Lower leg skin (tissue), 4 donors: ENCODE results near the gene CACNB2. TPM values are rescaled to one million over a fixed set of nuclear protein-coding genes. Genes with fewer than 3 reads are reported as not detected.
"Not testable (repeated sequence)": the region's sequence is repeated elsewhere in the genome, so short reads cannot be mapped to it uniquely, and the experiment has no call there.

Source experiments
- DNase-seq, 2 donors: peaks; one replicate each; pipeline ENCODE4 v3.0.0-alpha.2; 2019; ENCODE audit warnings: low spot score in 2 of 2
- H3K4me3 ChIP-seq: fragments of 200-600 bp; sonication (generic); 2 replicates; pipeline ENCODE4 v1.5.1; 2017; ENCODE audit warnings: mild to moderate bottlenecking, low read depth; ENCODE audit not compliant: poor library complexity, severe bottlenecking
- POLR2A ChIP-seq, 2 donors: fragments of 450-650 bp; IDR thresholded peaks; one replicate each; pipeline ENCODE4 v1.6.1; 2016 to 2017; ENCODE audit warnings: antibody characterized with exemption in 2 of 2, mild to moderate bottlenecking in 1 of 2, moderate library complexity in 1 of 2
- WGBS, 2 donors: methylation state at CpG; one replicate each; pipeline ENCODE4 v1.1.5; 2018; 5-methylcytosine and 5-hydroxymethylcytosine counted together
- intact Hi-C: fragments of 100-400 bp; cut with DNase I; formaldehyde crosslinking; loops from one replicate; pipeline ENCODE4 v1.15.0; 2023; ENCODE audit warnings: low total_unique reads
- total RNA-seq, 4 donors: library from RNA; depleted of rRNA; stranded (reverse); fragments of >200 nt; gene quantifications; one replicate each; pipeline ENCODE4 v1.1.0, GENCODE V29; 2016
- TF ChIP-seq, protein P1 (sequence below), 3 donors: fragments of 450-650 bp; IDR thresholded peaks; one replicate each; pipeline ENCODE4 v1.5.1; 2016; ENCODE audit warnings: antibody characterized with exemption in 3 of 3, mild to moderate bottlenecking in 3 of 3, moderate library complexity in 2 of 3

Gene CACNB2
- total RNA-seq, 4 donors from 2014 or later: 3.6 to 7.6 (median 6.1) TPM

DNA sequence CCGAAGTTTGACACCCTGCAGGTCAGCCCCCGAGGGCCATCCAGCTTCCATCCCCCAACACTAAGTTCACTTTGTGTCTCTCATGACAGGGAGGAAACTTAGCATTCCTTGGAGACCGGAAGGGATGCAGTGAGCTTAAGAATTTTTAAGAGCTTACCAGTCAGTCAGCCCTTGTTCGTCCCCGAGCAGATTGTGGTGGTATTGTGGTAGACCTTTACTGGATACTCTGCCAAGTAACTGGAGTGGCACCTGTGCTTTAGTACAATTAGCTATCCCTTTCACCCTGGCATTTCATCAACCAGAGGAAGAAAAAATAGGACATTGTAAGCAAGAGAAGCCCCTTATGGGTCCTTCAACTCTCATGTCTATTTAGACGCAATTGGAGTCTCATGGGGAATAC is 436.4 kb downstream of the CACNB2 start:
- DNase-seq: no peak
- intact Hi-C loops: no loop called here
- no peak overlapping the region for H3K4me3 ChIP-seq
- WGBS, 2 donors: 95 to 98% methylated on average over 6 of the region's 6 CpGs
- no peak for TF ChIP-seq POLR2A (IDR thresholded peaks at IDR 0.05)

DNA sequence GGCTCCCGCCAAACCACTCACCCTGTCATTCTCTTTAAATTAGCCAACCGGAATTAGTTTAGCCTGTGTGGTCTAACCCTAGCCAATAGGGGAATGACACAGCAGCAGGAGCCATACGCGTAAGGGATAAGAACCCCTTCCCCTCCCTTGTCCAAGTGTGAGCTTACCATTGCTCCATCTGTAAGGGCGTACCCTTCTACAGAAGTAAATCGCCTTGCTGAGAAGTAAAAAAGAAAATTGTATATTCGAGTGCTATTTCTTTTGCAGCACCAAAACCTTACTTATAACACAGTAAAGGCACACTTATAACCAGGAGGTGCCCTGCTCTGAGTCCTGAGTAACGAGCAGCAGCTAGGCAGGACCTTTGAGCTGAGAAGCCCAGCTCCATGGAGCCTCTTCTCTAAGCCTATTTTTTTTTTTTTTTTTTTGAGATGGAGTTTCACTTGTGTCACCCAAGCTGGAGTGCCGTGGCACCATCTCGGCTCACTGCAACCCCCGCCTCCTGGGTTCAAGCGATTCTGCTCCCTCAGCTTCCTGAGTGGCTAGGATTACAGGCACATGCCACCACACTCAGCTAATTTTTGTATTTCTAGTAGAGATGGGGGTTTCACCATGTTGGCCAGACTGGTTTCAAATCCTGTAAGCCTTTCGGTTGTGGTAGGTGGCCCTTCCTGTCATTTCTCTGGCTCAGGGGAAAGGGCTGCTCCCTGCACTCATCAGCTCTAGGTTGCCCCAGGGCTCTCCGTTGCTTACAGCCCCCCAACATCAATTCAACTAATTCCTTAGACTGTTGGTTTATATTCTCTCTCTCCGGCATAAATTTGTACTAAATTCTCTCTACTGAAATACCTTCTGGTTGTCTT is 437.8 kb downstream of the CACNB2 start:
- no peak for DNase-seq
- intact Hi-C loops: no loop called here
- no peak overlapping the region for H3K4me3 ChIP-seq
- WGBS, 2 donors: 89 to 95% methylated on average over 15 of the region's 15 CpGs
- no peak for TF ChIP-seq POLR2A (IDR thresholded peaks at IDR 0.05)
- TF ChIP-seq, protein P1, sequence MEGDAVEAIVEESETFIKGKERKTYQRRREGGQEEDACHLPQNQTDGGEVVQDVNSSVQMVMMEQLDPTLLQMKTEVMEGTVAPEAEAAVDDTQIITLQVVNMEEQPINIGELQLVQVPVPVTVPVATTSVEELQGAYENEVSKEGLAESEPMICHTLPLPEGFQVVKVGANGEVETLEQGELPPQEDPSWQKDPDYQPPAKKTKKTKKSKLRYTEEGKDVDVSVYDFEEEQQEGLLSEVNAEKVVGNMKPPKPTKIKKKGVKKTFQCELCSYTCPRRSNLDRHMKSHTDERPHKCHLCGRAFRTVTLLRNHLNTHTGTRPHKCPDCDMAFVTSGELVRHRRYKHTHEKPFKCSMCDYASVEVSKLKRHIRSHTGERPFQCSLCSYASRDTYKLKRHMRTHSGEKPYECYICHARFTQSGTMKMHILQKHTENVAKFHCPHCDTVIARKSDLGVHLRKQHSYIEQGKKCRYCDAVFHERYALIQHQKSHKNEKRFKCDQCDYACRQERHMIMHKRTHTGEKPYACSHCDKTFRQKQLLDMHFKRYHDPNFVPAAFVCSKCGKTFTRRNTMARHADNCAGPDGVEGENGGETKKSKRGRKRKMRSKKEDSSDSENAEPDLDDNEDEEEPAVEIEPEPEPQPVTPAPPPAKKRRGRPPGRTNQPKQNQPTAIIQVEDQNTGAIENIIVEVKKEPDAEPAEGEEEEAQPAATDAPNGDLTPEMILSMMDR (IDR thresholded peaks at IDR 0.05): no peak

DNA sequence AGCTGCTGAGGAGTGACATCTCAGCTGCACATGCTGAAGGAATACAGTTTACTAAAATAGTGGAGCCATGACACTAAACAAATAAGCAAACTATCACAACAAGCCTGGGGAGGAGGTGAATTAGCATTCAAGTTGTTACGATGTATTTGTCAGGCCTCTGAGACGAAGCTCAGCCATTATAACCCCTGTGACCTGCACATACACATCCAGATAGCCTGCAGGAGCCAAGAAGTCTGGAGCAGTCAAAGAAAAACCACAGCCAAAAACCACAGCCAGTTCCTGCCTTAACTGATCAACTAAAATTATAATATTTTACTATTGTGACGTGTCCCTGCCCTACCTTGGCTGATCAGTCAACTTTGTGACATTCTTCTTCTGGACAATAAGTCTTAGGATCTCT is 442.6 kb downstream of the CACNB2 start:
- no peak for TF ChIP-seq POLR2A (IDR thresholded peaks at IDR 0.05)
- TF ChIP-seq, protein P1 (IDR thresholded peaks at IDR 0.05): no peak
- WGBS, 2 donors: 42 to 66% methylated on average over 3 of the region's 3 CpGs
- intact Hi-C loops: no loop called here
- no peak overlapping the region for H3K4me3 ChIP-seq
- no peak for DNase-seq

DNA sequence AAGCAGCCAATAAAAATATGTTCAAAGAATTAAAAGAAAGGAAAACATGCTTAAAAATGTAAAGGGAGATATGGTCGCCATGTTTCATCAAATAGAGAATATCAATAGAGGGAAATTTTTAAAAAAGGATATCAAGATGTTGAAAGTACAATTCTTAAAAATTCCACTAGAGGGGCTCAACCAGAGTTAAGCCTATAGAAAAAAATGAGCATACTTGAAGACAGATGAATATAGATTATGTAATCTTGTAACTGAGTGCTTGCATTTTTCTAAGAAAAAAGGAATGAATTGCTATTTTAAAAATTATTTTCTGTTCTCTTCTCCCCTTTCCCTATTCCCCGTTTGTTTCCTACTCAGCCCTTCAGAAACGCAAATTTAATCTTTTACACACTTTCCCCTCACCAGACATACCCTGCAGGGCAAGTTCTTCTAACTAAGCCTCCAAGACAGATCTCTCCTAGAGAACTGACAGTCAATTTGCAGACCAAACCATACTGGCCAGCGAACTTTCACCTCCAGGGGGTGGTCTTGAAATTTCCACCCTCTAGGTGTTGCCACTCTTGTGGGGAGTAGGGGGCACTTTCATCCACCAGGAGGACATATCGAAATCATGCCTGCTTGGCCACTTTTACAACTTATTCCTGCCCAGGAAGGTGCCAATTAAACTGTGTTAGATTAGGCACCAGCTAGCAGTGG is 443.5 kb downstream of the CACNB2 start:
- no peak overlapping the region for H3K4me3 ChIP-seq
- intact Hi-C loops: no loop called here
- DNase-seq: no peak
- TF ChIP-seq, protein P1 (IDR thresholded peaks at IDR 0.05): no peak
- TF ChIP-seq POLR2A (IDR thresholded peaks at IDR 0.05): no peak
- WGBS, 2 donors: 73 to 92% methylated on average over 5 of the region's 5 CpGs

DNA sequence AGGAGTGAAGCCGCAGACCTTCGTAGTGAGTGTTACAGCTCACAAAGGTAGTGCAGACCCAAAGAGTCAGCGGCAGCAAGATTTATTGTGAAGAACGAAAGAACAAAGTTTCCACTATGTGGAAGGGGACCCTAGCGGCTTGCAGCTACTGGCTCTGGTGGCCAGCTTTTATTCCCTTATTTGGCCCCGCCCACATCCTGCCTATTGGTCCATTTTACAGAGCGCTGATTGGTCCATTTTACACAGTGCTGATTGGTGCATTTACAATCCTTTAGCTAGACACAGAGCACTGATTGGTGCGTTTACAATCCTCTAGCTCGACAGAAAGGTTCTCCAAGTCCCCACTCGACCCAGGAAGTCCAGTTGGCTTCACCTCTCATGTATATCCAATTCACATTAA is 446.4 kb downstream of the CACNB2 start:
- H3K4me3 ChIP-seq, DNase-seq, intact Hi-C loops: not testable (repeated sequence)
- 97 to 98% methylated on average over 10 of the region's 10 CpGs for WGBS, 2 donors

DNA sequence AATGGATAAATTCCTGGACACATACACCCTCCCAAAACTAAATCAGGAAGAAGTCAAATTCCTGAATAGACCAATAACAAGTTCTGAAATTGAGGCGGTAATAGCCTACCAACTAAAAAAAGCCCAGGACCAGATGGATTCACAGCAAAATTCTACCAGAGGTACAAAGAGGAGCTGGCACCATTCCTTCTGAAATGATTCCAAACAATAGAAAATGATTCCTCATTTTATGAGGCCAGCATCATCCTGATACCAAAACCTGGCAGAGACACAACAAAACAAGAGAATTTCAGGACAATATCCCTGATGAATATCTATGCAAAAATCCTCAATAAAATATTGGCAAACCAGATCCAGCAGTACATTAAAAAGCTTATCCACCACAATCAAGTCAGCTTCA is 450.9 kb downstream of the CACNB2 start:
- WGBS, 2 donors: 96% methylated on average over 1 of the region's 1 CpG
- H3K4me3 ChIP-seq, DNase-seq, intact Hi-C loops: not testable (repeated sequence)

Other genes starting within 250 kb of the CACNB2 start
- not detected for gene SLC39A12, start 188.5 kb upstream of the CACNB2 start, total RNA-seq